WTC11 (cell line): Measurements from ENCODE around the gene PDK3. TPM values are rescaled to one million over a fixed set of nuclear protein-coding genes. Genes with fewer than 3 reads are reported as not detected.

Experiments used
- ATAC-seq: fragments of 200-7000 bp; cut with Tn5 transposase; 2 replicates; pipeline ENCODE4 v1.10.0; 2021; ENCODE audit warnings: mild to moderate bottlenecking, moderate library complexity
- CTCF ChIA-PET: fragments of 300-600 bp; sonication (Branson Sonifier 250); formaldehyde crosslinking; loops from one replicate; lab custom pipeline; 2021; ENCODE audit warnings: antibody characterized with exemption; lab: Charles Lee
- POLR2A ChIA-PET: fragments of 350-600 bp; sonication (Branson Sonifier 250); formaldehyde crosslinking; loops from one replicate; lab custom pipeline; 2021; ENCODE audit warnings: antibody characterized with exemption; lab: Charles Lee
- DNase-seq: peaks from one replicate; pipeline ENCODE4 v3.0.0; 2021; ENCODE audit warnings: low spot score
- H3K27ac Mint-ChIP-seq: 2 replicates; pipeline ENCODE4 v1.8.0; 2021; ENCODE audit warnings: mixed read lengths
- H3K27me3 Mint-ChIP-seq: 2 replicates; pipeline ENCODE4 v1.8.0; 2021; ENCODE audit warnings: low read depth, mild to moderate bottlenecking, moderate library complexity, mixed read lengths
- H3K36me3 Mint-ChIP-seq: 2 replicates; pipeline ENCODE4 v1.8.0; 2021; ENCODE audit warnings: mixed read lengths
- H3K4me1 Mint-ChIP-seq: 2 replicates; pipeline ENCODE4 v1.8.0; 2022; ENCODE audit warnings: mixed read lengths
- H3K4me3 Mint-ChIP-seq: 2 replicates; pipeline ENCODE4 v1.8.0; 2021; ENCODE audit warnings: mild to moderate bottlenecking, moderate library complexity, mixed read lengths
- H3K9me3 Mint-ChIP-seq: 2 replicates; pipeline ENCODE4 v1.8.0; 2021; ENCODE audit warnings: mixed read lengths
- CBFB ChIP-seq: sonication (generic); formaldehyde crosslinking; IDR thresholded peaks from 2 replicates; pipeline ENCODE4 v1.8.1; 2022; ENCODE audit warnings: mild to moderate bottlenecking, low read depth, missing genetic modification reagents
- CREM ChIP-seq: sonication (generic); formaldehyde crosslinking; IDR thresholded peaks from 2 replicates; pipeline ENCODE4 v1.8.1; 2022; ENCODE audit warnings: mild to moderate bottlenecking, missing genetic modification reagents, moderate library complexity
- FOXJ3 ChIP-seq: sonication (generic); formaldehyde crosslinking; IDR thresholded peaks from 2 replicates; pipeline ENCODE4 v1.9.0; 2021; ENCODE audit warnings: missing genetic modification reagents, mild to moderate bottlenecking, borderline replicate concordance
- KAT7 ChIP-seq: sonication (generic); formaldehyde crosslinking; IDR thresholded peaks from 2 replicates; pipeline ENCODE4 v1.8.1; 2023; ENCODE audit warnings: missing genetic modification reagents, mild to moderate bottlenecking, borderline replicate concordance
- MYBL2 ChIP-seq: sonication (generic); formaldehyde crosslinking; IDR thresholded peaks from 2 replicates; pipeline ENCODE4 v1.8.1; 2023; ENCODE audit warnings: mild to moderate bottlenecking, moderate library complexity, missing genetic modification reagents
- NFYB ChIP-seq: sonication (generic); formaldehyde crosslinking; conservative IDR thresholded peaks from 2 replicates; pipeline ENCODE4 v1.8.0; 2022; ENCODE audit warnings: low read depth, missing genetic modification reagents
- OVOL2 ChIP-seq: fragments of 250-450 bp; sonication (Bioruptor Pico); IDR thresholded peaks from 2 replicates; pipeline ENCODE4 v1.9.0; 2021; ENCODE audit warnings: mild to moderate bottlenecking, borderline replicate concordance
- PRRX2 ChIP-seq: fragments of 250-450 bp; sonication (Bioruptor Pico); IDR thresholded peaks from 2 replicates; pipeline ENCODE4 v1.8.0; 2021; ENCODE audit warnings: mild to moderate bottlenecking
- SMAD3 ChIP-seq: sonication (generic); formaldehyde crosslinking; IDR thresholded peaks from 2 replicates; pipeline ENCODE4 v1.8.0; 2022; ENCODE audit warnings: missing genetic modification reagents, mild to moderate bottlenecking, borderline replicate concordance
- SMAD4 ChIP-seq: sonication (generic); formaldehyde crosslinking; IDR thresholded peaks from 2 replicates; pipeline ENCODE4 v1.8.0; 2022; ENCODE audit warnings: mild to moderate bottlenecking, missing genetic modification reagents
- SP1 ChIP-seq: sonication (generic); formaldehyde crosslinking; conservative IDR thresholded peaks from 2 replicates; pipeline ENCODE4 v1.8.1; 2022; ENCODE audit warnings: missing genetic modification reagents
- TP53 ChIP-seq: sonication (generic); formaldehyde crosslinking; IDR thresholded peaks from 2 replicates; pipeline ENCODE4 v1.8.1; 2023; ENCODE audit warnings: mild to moderate bottlenecking, missing genetic modification reagents
- ZNF121 ChIP-seq: sonication (generic); formaldehyde crosslinking; IDR thresholded peaks from 2 replicates; pipeline ENCODE4 v1.8.0; 2023; ENCODE audit warnings: missing genetic modification reagents
- ZNF138 ChIP-seq: sonication (generic); formaldehyde crosslinking; conservative IDR thresholded peaks from 2 replicates; pipeline ENCODE4 v1.8.1; 2022; ENCODE audit warnings: mild to moderate bottlenecking, moderate library complexity, missing genetic modification reagents
- ZNF219 ChIP-seq: sonication (generic); formaldehyde crosslinking; IDR thresholded peaks from 2 replicates; pipeline ENCODE4 v1.8.0; 2023; ENCODE audit warnings: missing genetic modification reagents, mild to moderate bottlenecking, borderline replicate concordance
- ZNF232 ChIP-seq: sonication (generic); formaldehyde crosslinking; IDR thresholded peaks from 2 replicates; pipeline ENCODE4 v1.8.0; 2022; ENCODE audit warnings: mild to moderate bottlenecking, missing genetic modification reagents
- ZNF263 ChIP-seq: sonication (generic); formaldehyde crosslinking; IDR thresholded peaks from 2 replicates; pipeline ENCODE4 v1.8.1; 2022; ENCODE audit warnings: low read depth, mild to moderate bottlenecking, moderate library complexity, missing genetic modification reagents
- ZNF317 ChIP-seq: sonication (generic); formaldehyde crosslinking; IDR thresholded peaks from 2 replicates; pipeline ENCODE4 v1.8.1; 2023; ENCODE audit warnings: low read depth, mild to moderate bottlenecking, moderate library complexity, missing genetic modification reagents, borderline replicate concordance
- total RNA-seq: library from RNA; stranded (reverse); gene quantifications from 3 replicates; pipeline ENCODE4 v1.2.3, GENCODE V29; 2021
- TF ChIP-seq, protein P1 (sequence below): sonication (generic); formaldehyde crosslinking; IDR thresholded peaks from 2 replicates; pipeline ENCODE4 v1.8.0; 2022; ENCODE audit warnings: missing genetic modification reagents
- TF ChIP-seq, protein P2 (sequence below): sonication (generic); formaldehyde crosslinking; IDR thresholded peaks from 2 replicates; pipeline ENCODE4 v1.8.0; 2023; ENCODE audit warnings: missing genetic modification reagents, mild to moderate bottlenecking, borderline replicate concordance
- TF ChIP-seq, protein P3 (sequence below): sonication (generic); formaldehyde crosslinking; IDR thresholded peaks from 2 replicates; pipeline ENCODE4 v1.8.0; 2023; ENCODE audit warnings: mild to moderate bottlenecking, missing genetic modification reagents
- TF ChIP-seq, protein P4 (sequence below): fragments of 250-450 bp; sonication (Bioruptor Pico); IDR thresholded peaks from 2 replicates; pipeline ENCODE4 v1.9.0; 2021; ENCODE audit warnings: moderate library complexity, mild to moderate bottlenecking, inconsistent platforms, borderline replicate concordance
- TF ChIP-seq, protein P5 (sequence below): sonication (generic); formaldehyde crosslinking; IDR thresholded peaks from 2 replicates; pipeline ENCODE4 v1.8.1; 2022; ENCODE audit warnings: low read depth, mild to moderate bottlenecking, moderate library complexity, missing genetic modification reagents, borderline replicate concordance
- TF ChIP-seq, protein P6 (sequence below): sonication (generic); formaldehyde crosslinking; IDR thresholded peaks from 2 replicates; pipeline ENCODE4 v1.8.1; 2022; ENCODE audit warnings: mild to moderate bottlenecking, moderate library complexity, missing genetic modification reagents
- TF ChIP-seq, protein P7 (sequence below): fragments of 250-450 bp; sonication (Bioruptor Pico); IDR thresholded peaks from 2 replicates; pipeline ENCODE4 v1.9.0; 2021; ENCODE audit warnings: mild to moderate bottlenecking

The PDK3 gene
- total RNA-seq, 1 experiment from 2014 or later, result 34.4 TPM

DNA sequence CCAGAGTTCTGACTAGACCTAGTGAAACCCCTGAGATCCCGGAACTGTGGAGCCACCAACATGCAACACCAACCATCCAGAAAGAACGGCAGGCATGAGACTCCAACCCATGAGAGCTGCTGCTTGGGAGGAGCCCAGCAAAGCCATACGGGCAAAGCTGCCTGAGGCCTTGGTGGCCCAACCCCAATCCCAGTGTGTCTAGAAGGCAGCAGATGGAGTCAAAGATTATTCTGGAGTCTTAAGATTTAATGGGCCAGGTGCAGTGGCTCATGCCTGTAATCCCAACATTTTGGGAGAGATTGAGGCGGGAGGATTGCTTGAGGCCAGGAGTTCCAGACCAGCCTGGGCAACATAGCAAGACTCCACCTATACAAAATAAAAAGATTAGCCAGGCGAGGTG, 49.2 kb upstream of the PDK3 start:
- no peaks in the 10 kb centered on the region for H3K4me1 Mint-ChIP-seq

DNA sequence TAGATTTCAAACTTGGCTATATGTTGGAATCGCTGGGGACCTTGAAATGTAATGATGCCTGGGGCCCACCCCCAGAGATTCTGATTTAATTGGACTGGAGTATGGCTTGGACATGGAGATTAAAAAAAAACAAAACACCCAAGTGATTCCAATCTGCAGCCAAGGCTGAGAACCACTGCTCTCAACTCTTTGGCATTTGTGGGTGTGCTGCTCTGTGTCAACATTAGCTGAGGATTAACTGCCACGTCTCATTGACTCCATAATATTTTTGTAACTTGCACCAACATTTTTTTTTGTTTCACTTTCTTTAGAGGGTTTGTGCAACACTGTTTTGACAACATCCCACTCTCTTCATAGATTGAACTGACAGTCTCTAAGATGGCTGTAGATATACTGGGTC, 41.1 kb upstream of the PDK3 start:
- no peak for DNase-seq
- Mint-ChIP-seq H3K9me3 (peaks cover 21% of the 10 kb centered on the region; the same call in 1 of the 2 replicates), H3K27ac (no peak overlapping the region), H3K4me3 (no peak overlapping the region), H3K4me1 (peaks cover 14% of the 10 kb centered on the region), H3K27me3 (no peaks in the 10 kb centered on the region; the same call in none of the 2 replicates), H3K36me3 (peaks cover 3% of the 10 kb centered on the region)
- POLR2A ChIA-PET, result no interaction called here
- CTCF ChIA-PET, result no interaction called here
- no peak for ATAC-seq
- TF ChIP-seq, protein P1, sequence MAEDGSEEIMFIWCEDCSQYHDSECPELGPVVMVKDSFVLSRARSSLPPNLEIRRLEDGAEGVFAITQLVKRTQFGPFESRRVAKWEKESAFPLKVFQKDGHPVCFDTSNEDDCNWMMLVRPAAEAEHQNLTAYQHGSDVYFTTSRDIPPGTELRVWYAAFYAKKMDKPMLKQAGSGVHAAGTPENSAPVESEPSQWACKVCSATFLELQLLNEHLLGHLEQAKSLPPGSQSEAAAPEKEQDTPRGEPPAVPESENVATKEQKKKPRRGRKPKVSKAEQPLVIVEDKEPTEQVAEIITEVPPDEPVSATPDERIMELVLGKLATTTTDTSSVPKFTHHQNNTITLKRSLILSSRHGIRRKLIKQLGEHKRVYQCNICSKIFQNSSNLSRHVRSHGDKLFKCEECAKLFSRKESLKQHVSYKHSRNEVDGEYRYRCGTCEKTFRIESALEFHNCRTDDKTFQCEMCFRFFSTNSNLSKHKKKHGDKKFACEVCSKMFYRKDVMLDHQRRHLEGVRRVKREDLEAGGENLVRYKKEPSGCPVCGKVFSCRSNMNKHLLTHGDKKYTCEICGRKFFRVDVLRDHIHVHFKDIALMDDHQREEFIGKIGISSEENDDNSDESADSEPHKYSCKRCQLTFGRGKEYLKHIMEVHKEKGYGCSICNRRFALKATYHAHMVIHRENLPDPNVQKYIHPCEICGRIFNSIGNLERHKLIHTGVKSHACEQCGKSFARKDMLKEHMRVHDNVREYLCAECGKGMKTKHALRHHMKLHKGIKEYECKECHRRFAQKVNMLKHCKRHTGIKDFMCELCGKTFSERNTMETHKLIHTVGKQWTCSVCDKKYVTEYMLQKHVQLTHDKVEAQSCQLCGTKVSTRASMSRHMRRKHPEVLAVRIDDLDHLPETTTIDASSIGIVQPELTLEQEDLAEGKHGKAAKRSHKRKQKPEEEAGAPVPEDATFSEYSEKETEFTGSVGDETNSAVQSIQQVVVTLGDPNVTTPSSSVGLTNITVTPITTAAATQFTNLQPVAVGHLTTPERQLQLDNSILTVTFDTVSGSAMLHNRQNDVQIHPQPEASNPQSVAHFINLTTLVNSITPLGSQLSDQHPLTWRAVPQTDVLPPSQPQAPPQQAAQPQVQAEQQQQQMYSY (CRISPR knock-in tag), result no peak
- no peak for TF ChIP-seq SMAD4
- no peak for TF ChIP-seq FOXJ3 (CRISPR knock-in tag)
- TF ChIP-seq, protein P2, sequence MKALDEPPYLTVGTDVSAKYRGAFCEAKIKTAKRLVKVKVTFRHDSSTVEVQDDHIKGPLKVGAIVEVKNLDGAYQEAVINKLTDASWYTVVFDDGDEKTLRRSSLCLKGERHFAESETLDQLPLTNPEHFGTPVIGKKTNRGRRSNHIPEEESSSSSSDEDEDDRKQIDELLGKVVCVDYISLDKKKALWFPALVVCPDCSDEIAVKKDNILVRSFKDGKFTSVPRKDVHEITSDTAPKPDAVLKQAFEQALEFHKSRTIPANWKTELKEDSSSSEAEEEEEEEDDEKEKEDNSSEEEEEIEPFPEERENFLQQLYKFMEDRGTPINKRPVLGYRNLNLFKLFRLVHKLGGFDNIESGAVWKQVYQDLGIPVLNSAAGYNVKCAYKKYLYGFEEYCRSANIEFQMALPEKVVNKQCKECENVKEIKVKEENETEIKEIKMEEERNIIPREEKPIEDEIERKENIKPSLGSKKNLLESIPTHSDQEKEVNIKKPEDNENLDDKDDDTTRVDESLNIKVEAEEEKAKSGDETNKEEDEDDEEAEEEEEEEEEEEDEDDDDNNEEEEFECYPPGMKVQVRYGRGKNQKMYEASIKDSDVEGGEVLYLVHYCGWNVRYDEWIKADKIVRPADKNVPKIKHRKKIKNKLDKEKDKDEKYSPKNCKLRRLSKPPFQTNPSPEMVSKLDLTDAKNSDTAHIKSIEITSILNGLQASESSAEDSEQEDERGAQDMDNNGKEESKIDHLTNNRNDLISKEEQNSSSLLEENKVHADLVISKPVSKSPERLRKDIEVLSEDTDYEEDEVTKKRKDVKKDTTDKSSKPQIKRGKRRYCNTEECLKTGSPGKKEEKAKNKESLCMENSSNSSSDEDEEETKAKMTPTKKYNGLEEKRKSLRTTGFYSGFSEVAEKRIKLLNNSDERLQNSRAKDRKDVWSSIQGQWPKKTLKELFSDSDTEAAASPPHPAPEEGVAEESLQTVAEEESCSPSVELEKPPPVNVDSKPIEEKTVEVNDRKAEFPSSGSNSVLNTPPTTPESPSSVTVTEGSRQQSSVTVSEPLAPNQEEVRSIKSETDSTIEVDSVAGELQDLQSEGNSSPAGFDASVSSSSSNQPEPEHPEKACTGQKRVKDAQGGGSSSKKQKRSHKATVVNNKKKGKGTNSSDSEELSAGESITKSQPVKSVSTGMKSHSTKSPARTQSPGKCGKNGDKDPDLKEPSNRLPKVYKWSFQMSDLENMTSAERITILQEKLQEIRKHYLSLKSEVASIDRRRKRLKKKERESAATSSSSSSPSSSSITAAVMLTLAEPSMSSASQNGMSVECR (CRISPR knock-in tag), result no peak
- TF ChIP-seq ZNF219 (CRISPR knock-in tag), result no peak
- TF ChIP-seq, protein P3, sequence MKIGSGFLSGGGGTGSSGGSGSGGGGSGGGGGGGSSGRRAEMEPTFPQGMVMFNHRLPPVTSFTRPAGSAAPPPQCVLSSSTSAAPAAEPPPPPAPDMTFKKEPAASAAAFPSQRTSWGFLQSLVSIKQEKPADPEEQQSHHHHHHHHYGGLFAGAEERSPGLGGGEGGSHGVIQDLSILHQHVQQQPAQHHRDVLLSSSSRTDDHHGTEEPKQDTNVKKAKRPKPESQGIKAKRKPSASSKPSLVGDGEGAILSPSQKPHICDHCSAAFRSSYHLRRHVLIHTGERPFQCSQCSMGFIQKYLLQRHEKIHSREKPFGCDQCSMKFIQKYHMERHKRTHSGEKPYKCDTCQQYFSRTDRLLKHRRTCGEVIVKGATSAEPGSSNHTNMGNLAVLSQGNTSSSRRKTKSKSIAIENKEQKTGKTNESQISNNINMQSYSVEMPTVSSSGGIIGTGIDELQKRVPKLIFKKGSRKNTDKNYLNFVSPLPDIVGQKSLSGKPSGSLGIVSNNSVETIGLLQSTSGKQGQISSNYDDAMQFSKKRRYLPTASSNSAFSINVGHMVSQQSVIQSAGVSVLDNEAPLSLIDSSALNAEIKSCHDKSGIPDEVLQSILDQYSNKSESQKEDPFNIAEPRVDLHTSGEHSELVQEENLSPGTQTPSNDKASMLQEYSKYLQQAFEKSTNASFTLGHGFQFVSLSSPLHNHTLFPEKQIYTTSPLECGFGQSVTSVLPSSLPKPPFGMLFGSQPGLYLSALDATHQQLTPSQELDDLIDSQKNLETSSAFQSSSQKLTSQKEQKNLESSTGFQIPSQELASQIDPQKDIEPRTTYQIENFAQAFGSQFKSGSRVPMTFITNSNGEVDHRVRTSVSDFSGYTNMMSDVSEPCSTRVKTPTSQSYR (CRISPR knock-in tag), result no peak
- no peak for TF ChIP-seq CBFB
- TF ChIP-seq MYBL2 (CRISPR knock-in tag), result no peak
- TF ChIP-seq, protein P4, sequence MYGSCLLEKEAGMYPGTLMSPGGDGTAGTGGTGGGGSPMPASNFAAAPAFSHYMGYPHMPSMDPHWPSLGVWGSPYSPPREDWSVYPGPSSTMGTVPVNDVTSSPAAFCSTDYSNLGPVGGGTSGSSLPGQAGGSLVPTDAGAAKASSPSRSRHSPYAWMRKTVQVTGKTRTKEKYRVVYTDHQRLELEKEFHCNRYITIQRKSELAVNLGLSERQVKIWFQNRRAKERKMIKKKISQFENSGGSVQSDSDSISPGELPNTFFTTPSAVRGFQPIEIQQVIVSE (CRISPR knock-in tag), result no peak
- no peak for TF ChIP-seq ZNF138 (CRISPR knock-in tag)
- TF ChIP-seq OVOL2 (CRISPR knock-in tag), result no peak
- no peak for TF ChIP-seq ZNF317 (CRISPR knock-in tag)
- TF ChIP-seq, protein P5, sequence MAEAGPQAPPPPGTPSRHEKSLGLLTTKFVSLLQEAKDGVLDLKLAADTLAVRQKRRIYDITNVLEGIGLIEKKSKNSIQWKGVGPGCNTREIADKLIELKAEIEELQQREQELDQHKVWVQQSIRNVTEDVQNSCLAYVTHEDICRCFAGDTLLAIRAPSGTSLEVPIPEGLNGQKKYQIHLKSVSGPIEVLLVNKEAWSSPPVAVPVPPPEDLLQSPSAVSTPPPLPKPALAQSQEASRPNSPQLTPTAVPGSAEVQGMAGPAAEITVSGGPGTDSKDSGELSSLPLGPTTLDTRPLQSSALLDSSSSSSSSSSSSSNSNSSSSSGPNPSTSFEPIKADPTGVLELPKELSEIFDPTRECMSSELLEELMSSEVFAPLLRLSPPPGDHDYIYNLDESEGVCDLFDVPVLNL (CRISPR knock-in tag), result no peak
- TF ChIP-seq ZNF232 (CRISPR knock-in tag), result no peak
- TF ChIP-seq ZNF121 (CRISPR knock-in tag), result no peak
- TF ChIP-seq, protein P6, sequence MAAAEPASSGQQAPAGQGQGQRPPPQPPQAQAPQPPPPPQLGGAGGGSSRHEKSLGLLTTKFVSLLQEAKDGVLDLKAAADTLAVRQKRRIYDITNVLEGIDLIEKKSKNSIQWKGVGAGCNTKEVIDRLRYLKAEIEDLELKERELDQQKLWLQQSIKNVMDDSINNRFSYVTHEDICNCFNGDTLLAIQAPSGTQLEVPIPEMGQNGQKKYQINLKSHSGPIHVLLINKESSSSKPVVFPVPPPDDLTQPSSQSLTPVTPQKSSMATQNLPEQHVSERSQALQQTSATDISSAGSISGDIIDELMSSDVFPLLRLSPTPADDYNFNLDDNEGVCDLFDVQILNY (CRISPR knock-in tag), result no peak
- no peak for TF ChIP-seq ZNF263 (CRISPR knock-in tag)
- TF ChIP-seq PRRX2 (CRISPR knock-in tag), result no peak

More for the DNA sequence above, 49.2 kb upstream of the PDK3 start:
- no peaks in the 10 kb centered on the region; the same call in none of the 2 replicates for H3K27me3 Mint-ChIP-seq
- ChIA-PET POLR2A (no interaction called here), CTCF (no interaction called here)
- no peak for ATAC-seq
- no peak overlapping the region for H3K4me3 Mint-ChIP-seq
- DNase-seq, result no peak
- H3K9me3 Mint-ChIP-seq, result peaks cover 14% of the 10 kb centered on the region; the same call in 1 of the 2 replicates
- TF ChIP-seq, protein P7, sequence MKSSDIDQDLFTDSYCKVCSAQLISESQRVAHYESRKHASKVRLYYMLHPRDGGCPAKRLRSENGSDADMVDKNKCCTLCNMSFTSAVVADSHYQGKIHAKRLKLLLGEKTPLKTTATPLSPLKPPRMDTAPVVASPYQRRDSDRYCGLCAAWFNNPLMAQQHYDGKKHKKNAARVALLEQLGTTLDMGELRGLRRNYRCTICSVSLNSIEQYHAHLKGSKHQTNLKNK, result no peak
- TF ChIP-seq NFYB (CRISPR knock-in tag), result no peak
- no peak for TF ChIP-seq TP53
- TF ChIP-seq KAT7 (CRISPR knock-in tag), result no peak
- no peak for TF ChIP-seq SMAD3
- TF ChIP-seq CREM (CRISPR knock-in tag), result no peak
- TF ChIP-seq SP1 (CRISPR knock-in tag), result no peak
- H3K36me3 Mint-ChIP-seq, result peaks cover under 1% of the 10 kb centered on the region
- no peak overlapping the region for H3K27ac Mint-ChIP-seq
